ENCODE data around the gene TALDO1. TPM values are rescaled to one million over a fixed set of nuclear protein-coding genes. Genes with fewer than 3 reads are reported as not detected.

The TALDO1 gene
- total and polyA plus RNA-seq, 3 experiments from 2014 or later: 184 to 246 (median 245) TPM

DNA sequence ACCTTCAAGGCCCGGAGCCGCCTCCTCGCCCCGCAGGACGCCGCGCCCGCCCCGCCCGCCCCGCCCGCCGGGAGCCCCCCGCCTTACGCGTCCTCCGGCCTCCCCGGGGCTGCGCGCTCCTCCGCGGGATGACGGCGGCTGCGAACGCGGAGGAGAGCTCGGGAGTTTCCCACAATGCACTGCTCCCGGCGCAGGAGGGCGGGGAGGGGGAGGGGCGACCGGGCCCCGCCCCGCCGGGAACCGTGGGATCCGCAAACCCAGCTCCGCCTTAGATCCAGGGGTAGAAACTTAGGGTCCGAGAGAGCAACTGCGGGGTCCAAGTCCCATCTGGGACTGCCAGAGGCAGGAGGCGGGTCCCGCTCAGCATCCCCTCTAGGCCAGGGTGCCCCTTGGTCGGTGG is 42.7 kb downstream of the TALDO1 start, which contains the start of gene CEND1:
Gene CEND1, minus strand, starts transcription at position 148 of the 400 bp plus-strand sequence. CDS start 1,514 bp downstream, outside the sequence.
- no peak within 1 kb of the TSS for H3K4me3 ChIP-seq (ENCODE audit: low read length)
- no peak within 1 kb of the TSS for H3K27ac ChIP-seq (ENCODE audit: low read depth, low read length)
- H3K27ac Mint-ChIP-seq: peak within 1 kb of the TSS in 1 of 8 donors; percentile 92
- CTCF ChIA-PET: no interaction called here
- no peaks in the 10 kb centered on the region for H3K27me3 ChIP-seq (ENCODE audit: insufficient read depth, low read length, poor library complexity, severe bottlenecking)
- H3K4me1 ChIP-seq (ENCODE audit: insufficient read depth, low read length): peaks cover 4% of the 10 kb centered on the region
- no peak for DNase-seq
- H3K9me3 ChIP-seq (ENCODE audit: low read length): no peaks in the 10 kb centered on the region
- H3K36me3 Mint-ChIP-seq: peaks cover 0 to 23% (median 0%) of the 10 kb centered on the region in 3 donors
- H3K36me3 ChIP-seq (ENCODE audit: insufficient read depth, low read length): peaks cover 4% of the 10 kb centered on the region
- peak within 1 kb of the TSS in 2 of 7 donors; percentile 19 to 32 for H3K4me3 Mint-ChIP-seq
- no peaks in the 10 kb centered on the region for H3K9me3 Mint-ChIP-seq
- peaks cover 3% of the 10 kb centered on the region in 2 donors for H3K27me3 Mint-ChIP-seq
- POLR2A ChIA-PET: interaction anchor here (0.6 to 1.1 kb wide), 2 partner anchors 24 to 84 kb away, joined by 3 to 4 read pairs; no protein-coding TSS in a partner anchor
- H3K4me1 Mint-ChIP-seq: peaks cover 0 to 20% (median 4%) of the 10 kb centered on the region in 3 donors

GRCh38 chr11:790721-791564 is 43.7 kb downstream of the TALDO1 start:
- Histone ChIP-seq H3K9me3 (ENCODE audit: low read length) (no peaks in the 10 kb centered on the region), H3K4me3 (ENCODE audit: low read length) (no peak overlapping the region), H3K4me1 (ENCODE audit: insufficient read depth, low read length) (peaks cover 14% of the 10 kb centered on the region), H3K27ac (ENCODE audit: low read depth, low read length) (no peak overlapping the region), H3K27me3 (ENCODE audit: insufficient read depth, low read length, poor library complexity, severe bottlenecking) (no peaks in the 10 kb centered on the region), H3K36me3 (ENCODE audit: insufficient read depth, low read length) (peaks cover 4% of the 10 kb centered on the region)
- ChIA-PET POLR2A (interaction anchor here (0.7 kb wide), 1 partner anchor 53 kb away, joined by 14 read pairs; no protein-coding TSS in a partner anchor), CTCF (no interaction called here)
- Mint-ChIP-seq H3K4me3 (no peak overlapping the region), H3K27ac (peak overlapping the region in 1 of 8 donors; percentile 92), H3K9me3 (no peaks in the 10 kb centered on the region), H3K27me3 (peaks cover 3% of the 10 kb centered on the region in 2 donors), H3K36me3 (peaks cover 0 to 22% (median 0%) of the 10 kb centered on the region in 3 donors), H3K4me1 (peaks cover 2 to 18% (median 4%) of the 10 kb centered on the region in 3 donors)
- DNase-seq: no peak

DNA sequence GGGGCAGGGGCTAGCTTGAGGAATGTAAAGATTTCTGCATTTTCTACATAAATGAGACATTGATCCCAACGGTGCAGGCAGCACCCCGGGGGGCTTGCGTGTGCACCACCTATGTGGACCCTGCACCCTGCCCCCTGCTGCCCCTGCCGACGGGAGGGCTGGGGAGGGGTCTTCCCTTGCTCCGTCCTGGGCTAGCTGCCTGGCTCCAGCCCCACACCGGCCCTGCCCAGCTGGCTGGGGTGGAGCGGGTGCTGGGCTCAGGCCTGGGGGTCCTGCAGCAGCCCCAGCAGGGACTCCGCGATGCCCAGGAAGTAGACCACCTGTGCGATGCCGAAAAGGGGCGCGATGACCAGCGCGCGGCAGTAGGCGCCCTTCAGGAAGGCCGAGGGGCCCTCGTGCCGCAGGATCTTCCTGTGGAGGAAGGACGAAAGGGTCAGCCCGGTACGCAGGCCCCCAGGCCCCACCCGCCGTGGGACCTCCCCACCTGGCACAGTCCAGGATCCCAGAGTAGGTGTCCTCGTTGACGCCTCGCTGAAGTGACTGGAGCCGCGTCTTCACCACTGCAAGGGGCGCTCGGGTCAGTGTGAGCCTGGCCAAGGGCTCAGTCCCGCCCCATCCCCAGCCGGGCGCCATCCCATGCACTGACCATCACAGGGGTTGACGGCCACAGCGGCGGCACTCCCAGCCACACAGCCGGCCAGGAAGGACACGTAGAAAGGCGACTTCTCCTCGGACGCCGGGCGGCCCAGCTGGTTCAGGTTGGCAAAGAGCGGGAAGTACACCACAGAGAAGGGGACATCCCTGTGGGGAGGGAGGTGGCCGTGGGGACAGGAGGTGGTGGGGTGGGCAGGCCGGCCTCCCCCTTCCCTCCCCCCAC is 44.6 kb downstream of the TALDO1 start:
- Histone ChIP-seq H3K27me3 (ENCODE audit: insufficient read depth, low read length, poor library complexity, severe bottlenecking) (no peaks in the 10 kb centered on the region), H3K27ac (ENCODE audit: low read depth, low read length) (no peak overlapping the region), H3K4me1 (ENCODE audit: insufficient read depth, low read length) (peaks cover 21% of the 10 kb centered on the region), H3K9me3 (ENCODE audit: low read length) (no peaks in the 10 kb centered on the region), H3K4me3 (ENCODE audit: low read length) (no peak overlapping the region), H3K36me3 (ENCODE audit: insufficient read depth, low read length) (peaks cover 4% of the 10 kb centered on the region)
- peaks cover 0 to 23% (median 0%) of the 10 kb centered on the region in 3 donors for H3K36me3 Mint-ChIP-seq
- no peak overlapping the region for H3K4me3 Mint-ChIP-seq
- ChIA-PET POLR2A (no interaction called here), CTCF (no interaction called here)
- H3K27me3 Mint-ChIP-seq: peaks cover 3% of the 10 kb centered on the region in 2 donors
- no peak for DNase-seq
- peaks cover 9 to 24% (median 10%) of the 10 kb centered on the region in 3 donors for H3K4me1 Mint-ChIP-seq
- H3K27ac Mint-ChIP-seq: no peak overlapping the region
- no peaks in the 10 kb centered on the region for H3K9me3 Mint-ChIP-seq

DNA sequence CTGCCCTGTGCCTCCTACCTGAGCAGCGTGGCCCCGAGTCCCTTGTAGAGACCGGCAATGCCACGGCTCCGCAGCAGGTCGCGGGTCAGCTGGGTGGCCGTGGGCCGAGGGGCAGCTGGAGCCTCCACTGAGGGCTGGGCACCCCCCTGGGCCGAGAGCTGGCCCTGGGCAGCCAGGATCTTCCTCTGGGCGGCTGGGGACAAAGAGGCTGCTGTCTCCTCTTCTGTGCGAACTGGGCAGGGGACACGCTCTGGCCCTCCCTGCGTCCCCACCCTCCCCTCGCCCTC is 45.2 kb downstream of the TALDO1 start:
- H3K27me3 Mint-ChIP-seq: peaks cover 3% of the 10 kb centered on the region in 2 donors

GRCh38 chr11:792873-793272 is 45.6 kb downstream of the TALDO1 start:
- Histone ChIP-seq H3K9me3 (ENCODE audit: low read length) (no peaks in the 10 kb centered on the region), H3K4me3 (ENCODE audit: low read length) (no peak overlapping the region), H3K27ac (ENCODE audit: low read depth, low read length) (no peak overlapping the region), H3K4me1 (ENCODE audit: insufficient read depth, low read length) (peaks cover 25% of the 10 kb centered on the region), H3K36me3 (ENCODE audit: insufficient read depth, low read length) (peaks cover 4% of the 10 kb centered on the region), H3K27me3 (ENCODE audit: insufficient read depth, low read length, poor library complexity, severe bottlenecking) (no peaks in the 10 kb centered on the region)
- Mint-ChIP-seq H3K4me3 (no peak overlapping the region), H3K9me3 (no peaks in the 10 kb centered on the region), H3K27ac (peak overlapping the region in 1 of 8 donors; percentile 24), H3K4me1 (peaks cover 12 to 27% (median 14%) of the 10 kb centered on the region in 3 donors), H3K36me3 (peaks cover 0 to 25% (median 0%) of the 10 kb centered on the region in 3 donors), H3K27me3 (peaks cover 3% of the 10 kb centered on the region in 2 donors)
- ChIA-PET POLR2A (no interaction called here), CTCF (no interaction called here)
- DNase-seq: no peak

More for the DNA sequence above, 45.2 kb downstream of the TALDO1 start:
- no peak overlapping the region for H3K4me3 ChIP-seq (ENCODE audit: low read length)
- H3K27me3 ChIP-seq (ENCODE audit: insufficient read depth, low read length, poor library complexity, severe bottlenecking): no peaks in the 10 kb centered on the region
- H3K27ac ChIP-seq (ENCODE audit: low read depth, low read length): no peak overlapping the region
- H3K36me3 Mint-ChIP-seq: peaks cover 0 to 25% (median 0%) of the 10 kb centered on the region in 3 donors
- no peak for DNase-seq
- H3K9me3 ChIP-seq (ENCODE audit: low read length): no peaks in the 10 kb centered on the region
- ChIA-PET POLR2A (no interaction called here), CTCF (no interaction called here)
- no peak overlapping the region for H3K27ac Mint-ChIP-seq
- H3K9me3 Mint-ChIP-seq: no peaks in the 10 kb centered on the region
- peaks cover 4% of the 10 kb centered on the region for H3K36me3 ChIP-seq (ENCODE audit: insufficient read depth, low read length)
- peaks cover 14 to 30% (median 14%) of the 10 kb centered on the region in 3 donors for H3K4me1 Mint-ChIP-seq
- H3K4me3 Mint-ChIP-seq: no peak overlapping the region
- peaks cover 25% of the 10 kb centered on the region for H3K4me1 ChIP-seq (ENCODE audit: insufficient read depth, low read length)

DNA sequence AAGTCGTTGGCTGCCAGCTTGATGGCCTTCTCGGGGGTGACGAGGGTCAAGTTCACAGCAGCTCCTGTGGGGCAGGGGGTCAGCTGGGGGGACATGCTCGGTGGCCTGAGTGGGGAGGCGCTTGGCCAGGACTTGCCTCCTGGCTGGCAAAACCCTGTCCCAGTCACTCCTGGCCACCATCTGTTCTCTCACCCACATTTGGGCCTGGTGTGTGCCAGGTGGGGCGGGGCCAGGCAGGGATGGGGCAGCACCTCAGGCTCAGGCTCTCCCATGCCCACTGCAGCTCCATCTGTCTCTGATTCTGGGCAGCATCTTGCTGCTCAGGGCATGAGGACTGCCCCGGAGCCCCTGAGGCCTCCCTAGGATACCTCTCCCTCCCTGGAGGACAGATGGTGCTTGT is 46.3 kb downstream of the TALDO1 start:
- H3K27me3 Mint-ChIP-seq: peaks cover 3% of the 10 kb centered on the region in 2 donors
- peaks cover 0 to 25% (median 0%) of the 10 kb centered on the region in 3 donors for H3K36me3 Mint-ChIP-seq
- H3K27ac ChIP-seq (ENCODE audit: low read depth, low read length): no peak overlapping the region
- peaks cover 25% of the 10 kb centered on the region for H3K4me1 ChIP-seq (ENCODE audit: insufficient read depth, low read length)
- H3K4me1 Mint-ChIP-seq: peaks cover 12 to 26% (median 14%) of the 10 kb centered on the region in 3 donors
- H3K9me3 ChIP-seq (ENCODE audit: low read length): no peaks in the 10 kb centered on the region
- H3K27ac Mint-ChIP-seq: peak overlapping the region in 1 of 8 donors; percentile 65
- peaks cover 4% of the 10 kb centered on the region for H3K36me3 ChIP-seq (ENCODE audit: insufficient read depth, low read length)
- peak overlapping the region in 2 of 7 donors; percentile 24 to 86 for H3K4me3 Mint-ChIP-seq
- DNase-seq: no peak
- no peak overlapping the region for H3K4me3 ChIP-seq (ENCODE audit: low read length)
- CTCF ChIA-PET: no interaction called here
- no peaks in the 10 kb centered on the region for H3K9me3 Mint-ChIP-seq
- POLR2A ChIA-PET: no interaction called here
- H3K27me3 ChIP-seq (ENCODE audit: insufficient read depth, low read length, poor library complexity, severe bottlenecking): no peaks in the 10 kb centered on the region

DNA sequence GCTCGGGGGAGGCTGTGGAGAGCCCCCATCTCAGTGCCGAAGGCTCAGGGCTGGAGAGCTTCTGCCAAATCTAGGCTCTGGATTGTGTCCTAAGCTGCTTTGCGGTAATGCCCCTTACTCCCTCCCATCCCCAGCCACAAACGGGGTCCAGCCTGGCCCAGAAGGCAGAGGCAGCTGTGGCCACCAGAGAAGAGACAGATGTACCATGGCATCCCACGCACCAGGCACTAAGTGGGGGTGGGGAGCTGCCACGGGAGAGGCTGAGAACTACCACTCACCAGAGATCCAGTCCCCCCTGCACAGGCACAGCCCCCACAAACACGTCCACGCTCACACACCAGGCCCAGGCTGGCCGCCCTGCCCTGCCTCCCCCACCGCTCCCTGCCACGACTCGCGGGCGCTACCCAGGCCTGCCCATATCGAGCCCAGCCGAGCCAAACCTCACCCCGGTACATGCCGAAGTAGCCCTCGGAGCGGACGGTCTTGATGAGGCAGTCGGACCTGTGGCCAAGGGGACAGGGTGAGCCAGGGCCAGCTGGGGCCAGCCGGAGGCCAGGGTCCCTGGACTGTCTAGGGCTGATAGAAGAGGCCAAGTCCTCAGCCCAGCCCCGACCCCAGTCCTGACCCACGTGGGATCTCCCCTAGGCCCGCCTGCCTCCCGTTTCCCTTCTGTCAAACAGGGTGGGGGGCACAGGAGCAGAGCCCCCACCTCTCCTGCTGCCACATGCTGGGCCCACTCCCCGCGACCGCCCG is 46.9 kb downstream of the TALDO1 start:
- H3K4me3 Mint-ChIP-seq: peak overlapping the region in 6 of 7 donors; percentile 5 to 86 (median 36)
- peaks cover 0 to 3% of the 10 kb centered on the region in 2 donors for H3K27me3 Mint-ChIP-seq
- peaks cover 0 to 25% (median 0%) of the 10 kb centered on the region in 3 donors for H3K36me3 Mint-ChIP-seq
- ChIA-PET CTCF (interaction anchor here (0.7 kb wide), 1 partner anchor 36 kb away, joined by 3 read pairs; no protein-coding TSS in a partner anchor), POLR2A (no interaction called here)
- H3K4me1 Mint-ChIP-seq: peaks cover 12 to 26% (median 14%) of the 10 kb centered on the region in 3 donors
- no peak overlapping the region for H3K4me3 ChIP-seq (ENCODE audit: low read length)
- no peaks in the 10 kb centered on the region for H3K9me3 ChIP-seq (ENCODE audit: low read length)
- peaks cover 25% of the 10 kb centered on the region for H3K4me1 ChIP-seq (ENCODE audit: insufficient read depth, low read length)
- no peaks in the 10 kb centered on the region for H3K27me3 ChIP-seq (ENCODE audit: insufficient read depth, low read length, poor library complexity, severe bottlenecking)
- H3K36me3 ChIP-seq (ENCODE audit: insufficient read depth, low read length): peaks cover 4% of the 10 kb centered on the region
- H3K27ac ChIP-seq (ENCODE audit: low read depth, low read length): no peak overlapping the region
- DNase-seq: no peak
- no peak overlapping the region for H3K27ac Mint-ChIP-seq
- H3K9me3 Mint-ChIP-seq: no peaks in the 10 kb centered on the region
